OCI-LY1 (cell line): Measurements from ENCODE around the gene IFNLR1.

Experiments used
- EZH2 ChIP-seq: fragments of 200-600 bp; sonication (generic), shearing (Covaris generic); IDR thresholded peaks from 2 replicates; pipeline ENCODE4 v1.8.0; 2017; ENCODE audit warnings: borderline replicate concordance, mixed run types, mild to moderate bottlenecking, antibody characterized with exemption, low read length, moderate library complexity, mixed read lengths
- TF ChIP-seq, protein P1 (sequence below): fragments of 200-600 bp; sonication (generic), shearing (Covaris generic); IDR thresholded peaks from 2 replicates; pipeline ENCODE4 v1.5.1; 2017; ENCODE audit warnings: mild to moderate bottlenecking, antibody characterized with exemption, low read length, moderate library complexity, mixed read lengths

DNA sequence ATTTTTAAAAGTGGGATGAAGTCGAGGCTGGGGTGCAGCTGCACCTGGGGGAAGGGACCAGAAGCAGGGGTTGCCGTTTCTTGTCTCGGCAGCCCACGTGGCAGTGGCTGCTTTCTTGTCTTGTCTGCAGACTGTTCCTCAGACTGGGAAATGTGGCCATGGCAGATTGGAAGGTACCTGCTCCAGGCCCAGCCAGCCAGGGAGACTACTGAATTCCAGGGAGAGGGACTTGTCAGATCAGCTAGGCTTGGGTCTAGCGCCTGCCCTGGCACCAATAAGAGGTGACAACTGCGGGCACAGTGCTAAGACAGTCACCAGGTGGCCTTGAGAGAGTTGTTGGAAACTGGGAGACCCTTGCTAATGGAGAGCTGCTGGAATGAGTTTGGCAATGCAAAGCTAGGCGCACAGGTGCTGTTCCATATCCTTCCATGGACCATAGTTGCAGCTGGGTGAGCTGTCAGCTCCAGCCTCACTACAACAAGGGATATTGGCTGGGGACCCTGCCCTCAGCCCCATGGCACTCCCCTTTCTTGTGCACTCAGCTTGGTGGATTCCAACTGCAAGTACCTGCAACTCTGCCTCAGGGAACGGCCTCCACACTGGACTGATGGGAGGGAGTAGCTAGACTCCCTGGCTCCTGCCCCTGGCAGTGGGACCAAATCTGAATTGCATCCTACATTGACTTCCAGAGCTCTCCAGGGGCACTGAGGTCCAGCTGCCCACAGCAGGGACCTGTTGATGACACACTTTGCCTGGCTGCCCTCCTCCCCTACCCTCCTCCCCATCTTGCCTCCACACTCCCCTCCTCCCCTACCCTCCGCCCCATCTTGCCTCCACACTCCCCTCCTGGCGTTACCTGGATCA is 34.2 kb downstream of the IFNLR1 start:
- TF ChIP-seq, protein P1, sequence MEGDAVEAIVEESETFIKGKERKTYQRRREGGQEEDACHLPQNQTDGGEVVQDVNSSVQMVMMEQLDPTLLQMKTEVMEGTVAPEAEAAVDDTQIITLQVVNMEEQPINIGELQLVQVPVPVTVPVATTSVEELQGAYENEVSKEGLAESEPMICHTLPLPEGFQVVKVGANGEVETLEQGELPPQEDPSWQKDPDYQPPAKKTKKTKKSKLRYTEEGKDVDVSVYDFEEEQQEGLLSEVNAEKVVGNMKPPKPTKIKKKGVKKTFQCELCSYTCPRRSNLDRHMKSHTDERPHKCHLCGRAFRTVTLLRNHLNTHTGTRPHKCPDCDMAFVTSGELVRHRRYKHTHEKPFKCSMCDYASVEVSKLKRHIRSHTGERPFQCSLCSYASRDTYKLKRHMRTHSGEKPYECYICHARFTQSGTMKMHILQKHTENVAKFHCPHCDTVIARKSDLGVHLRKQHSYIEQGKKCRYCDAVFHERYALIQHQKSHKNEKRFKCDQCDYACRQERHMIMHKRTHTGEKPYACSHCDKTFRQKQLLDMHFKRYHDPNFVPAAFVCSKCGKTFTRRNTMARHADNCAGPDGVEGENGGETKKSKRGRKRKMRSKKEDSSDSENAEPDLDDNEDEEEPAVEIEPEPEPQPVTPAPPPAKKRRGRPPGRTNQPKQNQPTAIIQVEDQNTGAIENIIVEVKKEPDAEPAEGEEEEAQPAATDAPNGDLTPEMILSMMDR: no peak
- no peak for TF ChIP-seq EZH2
